Dermis microvascular lymphatic vessel endothelial cell (primary cell): ENCODE results near the gene ARID1B. TPM values are rescaled to one million over a fixed set of nuclear protein-coding genes. Genes with fewer than 3 reads are reported as not detected.

Source experiments
- DNase-seq, 2 donors: peaks; one replicate each; pipeline versions ENCODE4 v3.0.0 to v3.0.0-alpha.2; 2010; ENCODE audit warnings: low read depth in 2 of 2
- total RNA-seq: library from RNA; depleted of rRNA; stranded (reverse); fragments of >200 nt; gene quantifications from 2 replicates; pipeline ENCODE4 v1.2.1, GENCODE V29; 2014

ARID1B gene
- total RNA-seq, 1 donor from 2014 or later = 22.0 TPM

- no peak for DNase-seq
Measured at GRCh38 chr6:156902782-156903181, 125.6 kb downstream of the ARID1B start.

- no peak for DNase-seq
Measured at GRCh38 chr6:156904176-156904967, 127.2 kb downstream of the ARID1B start.

GRCh38 chr6:156905801-156906200 lies 128.6 kb downstream of the ARID1B start:
- no peak for DNase-seq

- no peak for DNase-seq
Measured at GRCh38 chr6:156906451-156906850, 129.3 kb downstream of the ARID1B start.

- no peak for DNase-seq
Measured at GRCh38 chr6:156909212-156910010, 132.2 kb downstream of the ARID1B start.

- DNase-seq = no peak
Measured at GRCh38 chr6:156910011-156910334, 132.8 kb downstream of the ARID1B start.

GRCh38 chr6:156910938-156911337 lies 133.8 kb downstream of the ARID1B start:
- DNase-seq = no peak

GRCh38 chr6:156911581-156911980 lies 134.4 kb downstream of the ARID1B start:
- no peak for DNase-seq

- DNase-seq = no peak
Measured at GRCh38 chr6:156912431-156912830, 135.3 kb downstream of the ARID1B start.

GRCh38 chr6:156914181-156914580 lies 137.0 kb downstream of the ARID1B start:
- DNase-seq = no peak

- DNase-seq = no peak
Measured at GRCh38 chr6:156916130-156916801, 139.1 kb downstream of the ARID1B start.

- DNase-seq = no peak
Measured at GRCh38 chr6:156917213-156917612, 140.0 kb downstream of the ARID1B start.

GRCh38 chr6:156918647-156919046 lies 141.5 kb downstream of the ARID1B start:
- no peak for DNase-seq

GRCh38 chr6:156919370-156919769 lies 142.2 kb downstream of the ARID1B start:
- DNase-seq = no peak

GRCh38 chr6:156919814-156920369 lies 142.7 kb downstream of the ARID1B start:
- no peak for DNase-seq

GRCh38 chr6:156924246-156924645 lies 147.1 kb downstream of the ARID1B start:
- no peak for DNase-seq

- no peak for DNase-seq
Measured at GRCh38 chr6:156925026-156925425, 147.8 kb downstream of the ARID1B start.

GRCh38 chr6:156925718-156926607 lies 148.8 kb downstream of the ARID1B start:
- DNase-seq = no peak

GRCh38 chr6:156928126-156928525 lies 150.9 kb downstream of the ARID1B start:
- DNase-seq = no peak

- DNase-seq = no peak
Measured at GRCh38 chr6:156928972-156929371, 151.8 kb downstream of the ARID1B start.

- DNase-seq = no peak
Measured at GRCh38 chr6:156931283-156931682, 154.1 kb downstream of the ARID1B start.
